Uterus (tissue), 4 donors: Measurements from ENCODE around the gene TMED5. TPM values are rescaled to one million over a fixed set of nuclear protein-coding genes. Genes with fewer than 3 reads are reported as not detected.

Experiments
- DNase-seq, 2 donors: peaks; one replicate each; pipeline ENCODE4 v3.0.0-alpha.2; 2019 to 2020
- H3K27ac ChIP-seq, 2 donors: fragments of 200-600 bp; sonication (generic); 1 replicate in 1 of 2; 2 replicates in 1 of 2; pipeline ENCODE4 v1.5.1; 2016 to 2018
- H3K27me3 ChIP-seq, 2 donors: fragments of 200-600 bp; sonication (generic); one replicate each; pipeline ENCODE4 v1.5.1; 2018 to 2019; ENCODE audit warnings: control low read depth in 1 of 2
- H3K36me3 ChIP-seq, 2 donors: fragments of 200-600 bp; sonication (generic); one replicate each; pipeline ENCODE4 v1.5.1; 2019; ENCODE audit warnings: control low read depth in 1 of 2
- H3K4me1 ChIP-seq, 2 donors: fragments of 200-600 bp; sonication (generic); one replicate each; pipeline ENCODE4 v1.5.1; 2018 to 2019; ENCODE audit warnings: control low read depth in 1 of 2
- H3K4me3 ChIP-seq, 2 donors: fragments of 200-600 bp; sonication (generic); 1 replicate in 1 of 2; 2 replicates in 1 of 2; pipeline ENCODE4 v1.5.1; 2018 to 2019; ENCODE audit warnings: mild to moderate bottlenecking in 1 of 2
- H3K9me3 ChIP-seq, 2 donors: fragments of 200-600 bp; sonication (generic); one replicate each; pipeline ENCODE4 v1.5.1; 2019; ENCODE audit warnings: control low read depth in 1 of 2
- CTCF ChIP-seq, 4 experiments: fragments of 200-600 bp in 2 of 4; fragments of 450-650 bp in 2 of 4; sonication (generic) in 2 of 4; IDR thresholded peaks; one replicate each; pipeline ENCODE4 v1.5.1; 2016 to 2019; ENCODE audit warnings: antibody characterized with exemption in 4 of 4, mild to moderate bottlenecking in 2 of 4, moderate library complexity in 1 of 4
- POLR2A ChIP-seq, 2 donors: fragments of 450-650 bp; IDR thresholded peaks; one replicate each; pipeline ENCODE4 v1.6.1; 2016; ENCODE audit warnings: antibody characterized with exemption in 2 of 2, mild to moderate bottlenecking in 1 of 2, moderate library complexity in 1 of 2
- intact Hi-C: fragments of 100-400 bp; cut with DNase I; formaldehyde crosslinking; loops from one replicate; pipeline ENCODE4 v1.15.1; 2023; ENCODE audit warnings: low total_unique reads
- total RNA-seq, 4 donors: library from RNA; depleted of rRNA in 3 of 4; stranded (reverse); fragments of >200 nt in 3 of 4; gene quantifications; one replicate each; pipeline versions ENCODE4 v1.1.0 to v1.2.4, GENCODE V29; 2014 to 2023
- donor health status: DM: yes; HTN: yes; CAD: no.

Gene TMED5
- total RNA-seq, 4 donors from 2014 or later = 6.9 to 47.1 (median 37.6) TPM

- no peak for DNase-seq
- Histone ChIP-seq H3K27me3 (no peaks in the 10 kb centered on the region), H3K36me3 (no peaks in the 10 kb centered on the region), H3K4me1 (no peaks in the 10 kb centered on the region), H3K4me3 (no peak overlapping the region), H3K27ac (no peak overlapping the region), H3K9me3 (no peaks in the 10 kb centered on the region)
- TF ChIP-seq CTCF (IDR thresholded peaks at IDR 0.05) (no peak), POLR2A (IDR thresholded peaks at IDR 0.05) (no peak)
- intact Hi-C loops = no loop called here
These were observed 19.9 kb upstream of the TMED5 start for GRCh38 chr1:93200086-93200620.

- Histone ChIP-seq H3K4me3 (no peak overlapping the region), H3K27me3 (no peaks in the 10 kb centered on the region), H3K36me3 (no peaks in the 10 kb centered on the region), H3K4me1 (no peaks in the 10 kb centered on the region), H3K9me3 (no peaks in the 10 kb centered on the region), H3K27ac (no peak overlapping the region)
- no peak for DNase-seq
- intact Hi-C loops = no loop called here
- TF ChIP-seq POLR2A (IDR thresholded peaks at IDR 0.05) (no peak), CTCF (IDR thresholded peaks at IDR 0.05) (no peak)
These were observed 18.9 kb upstream of the TMED5 start for GRCh38 chr1:93199150-93199549.

GRCh38 chr1:93196591-93196990 is 16.4 kb upstream of the TMED5 start:
- H3K4me3 ChIP-seq = no peak overlapping the region
- no peaks in the 10 kb centered on the region for H3K4me1 ChIP-seq
- no peaks in the 10 kb centered on the region for H3K27me3 ChIP-seq
- H3K9me3 ChIP-seq = no peaks in the 10 kb centered on the region
- TF ChIP-seq POLR2A (IDR thresholded peaks at IDR 0.05) = no peak
- TF ChIP-seq CTCF (IDR thresholded peaks at IDR 0.05) = no peak
- DNase-seq = no peak
- intact Hi-C loops = no loop called here
- no peaks in the 10 kb centered on the region for H3K36me3 ChIP-seq
- no peak overlapping the region for H3K27ac ChIP-seq

- Histone ChIP-seq H3K27ac (no peak overlapping the region), H3K9me3 (no peaks in the 10 kb centered on the region), H3K27me3 (no peaks in the 10 kb centered on the region), H3K4me3 (no peak overlapping the region), H3K36me3 (no peaks in the 10 kb centered on the region), H3K4me1 (no peaks in the 10 kb centered on the region)
- DNase-seq = no peak
- intact Hi-C loops = no loop called here
- TF ChIP-seq POLR2A (IDR thresholded peaks at IDR 0.05) = no peak
- TF ChIP-seq CTCF (IDR thresholded peaks at IDR 0.05) = no peak
These were observed 14.2 kb upstream of the TMED5 start for GRCh38 chr1:93194231-93194990.

- intact Hi-C loops = no loop called here
- Histone ChIP-seq H3K9me3 (no peaks in the 10 kb centered on the region), H3K27ac (no peak overlapping the region), H3K4me1 (no peaks in the 10 kb centered on the region), H3K4me3 (no peak overlapping the region), H3K36me3 (no peaks in the 10 kb centered on the region), H3K27me3 (no peaks in the 10 kb centered on the region)
- TF ChIP-seq CTCF (IDR thresholded peaks at IDR 0.05) (no peak), POLR2A (IDR thresholded peaks at IDR 0.05) (no peak)
- DNase-seq = no peak
These were observed 10.2 kb upstream of the TMED5 start for GRCh38 chr1:93190432-93190831.
